22Rv1 (cell line): ENCODE results near the gene NAV2.

Source experiments
- H3K27ac ChIP-seq: fragments of 450-650 bp; 2 replicates; pipeline ENCODE4 v1.5.1; 2017
- ZFX ChIP-seq: fragments of 450-650 bp; IDR thresholded peaks from 2 replicates; pipeline ENCODE4 v1.6.1; 2017; ENCODE audit warnings: antibody characterized with exemption, borderline replicate concordance
- TF ChIP-seq, protein P1 (sequence below): fragments of 450-650 bp; IDR thresholded peaks from 2 replicates; pipeline ENCODE4 v1.5.1; 2017; ENCODE audit warnings: mild to moderate bottlenecking

The NAV2 gene

DNA sequence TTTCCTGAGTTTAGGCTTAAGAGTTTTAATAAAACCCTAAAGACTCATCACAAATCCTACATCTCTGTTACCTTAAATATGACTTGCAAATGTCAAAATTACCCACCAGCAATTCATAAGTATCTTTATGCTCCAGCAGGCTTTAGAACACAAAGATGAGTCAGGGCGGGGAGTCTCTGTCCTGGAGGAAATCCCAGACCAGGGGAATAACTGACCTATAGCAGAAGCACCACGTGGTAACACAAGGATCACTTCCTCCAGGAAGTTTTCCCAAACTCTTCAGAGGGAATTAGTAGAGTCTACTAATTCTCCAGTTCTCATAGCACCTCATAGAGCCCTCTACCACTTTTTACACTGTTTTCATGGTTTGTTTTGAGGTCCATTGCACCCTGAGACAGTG lies 217.0 kb downstream of the NAV2 start:
- TF ChIP-seq, protein P1, sequence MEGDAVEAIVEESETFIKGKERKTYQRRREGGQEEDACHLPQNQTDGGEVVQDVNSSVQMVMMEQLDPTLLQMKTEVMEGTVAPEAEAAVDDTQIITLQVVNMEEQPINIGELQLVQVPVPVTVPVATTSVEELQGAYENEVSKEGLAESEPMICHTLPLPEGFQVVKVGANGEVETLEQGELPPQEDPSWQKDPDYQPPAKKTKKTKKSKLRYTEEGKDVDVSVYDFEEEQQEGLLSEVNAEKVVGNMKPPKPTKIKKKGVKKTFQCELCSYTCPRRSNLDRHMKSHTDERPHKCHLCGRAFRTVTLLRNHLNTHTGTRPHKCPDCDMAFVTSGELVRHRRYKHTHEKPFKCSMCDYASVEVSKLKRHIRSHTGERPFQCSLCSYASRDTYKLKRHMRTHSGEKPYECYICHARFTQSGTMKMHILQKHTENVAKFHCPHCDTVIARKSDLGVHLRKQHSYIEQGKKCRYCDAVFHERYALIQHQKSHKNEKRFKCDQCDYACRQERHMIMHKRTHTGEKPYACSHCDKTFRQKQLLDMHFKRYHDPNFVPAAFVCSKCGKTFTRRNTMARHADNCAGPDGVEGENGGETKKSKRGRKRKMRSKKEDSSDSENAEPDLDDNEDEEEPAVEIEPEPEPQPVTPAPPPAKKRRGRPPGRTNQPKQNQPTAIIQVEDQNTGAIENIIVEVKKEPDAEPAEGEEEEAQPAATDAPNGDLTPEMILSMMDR = no peak
- TF ChIP-seq ZFX = no peak
- H3K27ac ChIP-seq = no peak overlapping the region

DNA sequence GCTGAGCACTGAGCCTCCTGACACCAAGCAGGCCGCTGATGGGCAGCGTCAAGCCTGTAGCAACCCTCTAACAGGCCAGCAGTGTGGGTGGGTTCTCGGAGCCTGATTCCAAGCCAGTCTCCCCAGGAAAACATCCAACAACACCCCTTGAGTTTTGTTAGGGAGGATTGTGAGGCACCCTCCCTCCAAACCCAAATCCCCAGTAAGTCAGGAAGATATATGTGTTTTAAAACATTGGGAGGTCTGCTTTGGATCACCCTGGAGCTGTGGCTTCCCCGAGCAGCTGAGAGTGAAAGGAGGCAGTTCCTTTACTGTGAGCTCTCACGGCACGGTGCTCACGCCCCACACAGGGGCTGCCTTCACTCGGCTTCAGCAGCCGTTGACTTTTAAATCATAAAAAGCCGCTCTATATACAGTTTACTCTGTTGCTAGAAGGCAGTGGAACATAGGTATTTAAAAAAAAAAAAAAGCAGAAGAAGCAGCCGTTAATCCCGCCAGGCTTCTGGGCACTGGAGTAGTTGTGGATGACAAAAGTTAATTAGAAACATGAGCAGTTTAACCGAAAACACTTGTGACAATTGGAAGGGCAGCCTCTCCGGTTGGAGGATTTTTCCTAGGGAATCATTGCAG lies 218.6 kb downstream of the NAV2 start:
- TF ChIP-seq, protein P1 = no peak
- no peak for TF ChIP-seq ZFX
- H3K27ac ChIP-seq = no peak overlapping the region

DNA sequence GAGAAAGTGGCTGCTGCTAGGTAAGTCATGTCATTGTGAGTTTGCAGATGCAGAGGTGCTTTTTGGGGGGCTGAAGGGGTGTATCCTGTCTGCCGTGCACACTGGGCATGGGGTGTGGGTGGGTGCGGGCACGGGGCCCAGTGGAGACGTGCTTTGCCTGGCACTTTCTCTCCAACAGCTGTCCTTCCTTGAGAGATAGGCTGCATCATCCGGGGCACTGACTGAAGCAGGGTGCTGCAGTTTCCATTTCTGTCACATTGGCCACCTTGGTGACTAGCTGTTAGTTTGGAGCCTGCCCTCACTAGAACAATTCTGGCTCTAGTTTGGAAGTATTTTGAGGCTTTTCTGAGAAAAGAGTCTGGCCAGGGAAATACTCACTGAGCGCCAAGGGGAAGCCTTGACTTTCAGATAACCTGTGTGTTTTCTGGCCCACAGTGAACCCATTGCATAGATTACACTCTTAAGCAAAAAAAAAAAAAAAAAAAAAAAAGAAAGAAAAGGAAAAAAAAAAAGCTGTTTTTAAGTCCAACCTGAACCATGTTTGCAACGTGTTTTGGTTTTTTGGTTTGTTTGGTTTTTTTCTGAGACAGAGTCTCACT lies 219.2 kb downstream of the NAV2 start:
- no peak overlapping the region for H3K27ac ChIP-seq
- TF ChIP-seq, protein P1 = no peak
- TF ChIP-seq ZFX = no peak

DNA sequence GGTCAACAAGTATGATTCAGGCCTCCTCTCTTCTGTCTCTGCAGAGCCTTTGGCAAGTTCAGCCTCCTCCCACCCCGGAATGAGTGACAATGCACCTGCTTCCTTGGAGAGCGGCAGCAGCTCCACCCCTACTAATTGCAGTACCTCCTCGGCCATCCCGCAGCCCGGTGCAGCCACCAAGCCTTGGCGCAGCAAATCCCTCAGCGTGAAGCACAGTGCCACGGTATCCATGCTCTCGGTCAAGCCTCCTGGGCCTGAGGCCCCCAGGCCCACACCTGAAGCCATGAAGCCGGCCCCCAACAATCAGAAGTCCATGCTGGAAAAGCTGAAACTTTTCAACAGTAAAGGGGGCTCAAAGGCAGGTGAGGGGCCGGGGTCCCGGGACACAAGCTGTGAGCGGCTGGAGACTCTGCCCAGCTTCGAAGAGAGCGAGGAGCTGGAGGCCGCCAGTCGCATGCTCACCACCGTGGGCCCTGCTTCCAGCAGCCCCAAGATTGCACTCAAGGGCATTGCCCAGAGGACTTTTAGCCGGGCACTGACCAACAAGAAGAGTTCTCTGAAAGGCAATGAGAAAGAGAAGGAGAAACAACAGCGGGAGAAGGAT lies 220.6 kb downstream of the NAV2 start:
- TF ChIP-seq, protein P1 = no peak
- TF ChIP-seq ZFX = no peak
- no peak overlapping the region for H3K27ac ChIP-seq

DNA sequence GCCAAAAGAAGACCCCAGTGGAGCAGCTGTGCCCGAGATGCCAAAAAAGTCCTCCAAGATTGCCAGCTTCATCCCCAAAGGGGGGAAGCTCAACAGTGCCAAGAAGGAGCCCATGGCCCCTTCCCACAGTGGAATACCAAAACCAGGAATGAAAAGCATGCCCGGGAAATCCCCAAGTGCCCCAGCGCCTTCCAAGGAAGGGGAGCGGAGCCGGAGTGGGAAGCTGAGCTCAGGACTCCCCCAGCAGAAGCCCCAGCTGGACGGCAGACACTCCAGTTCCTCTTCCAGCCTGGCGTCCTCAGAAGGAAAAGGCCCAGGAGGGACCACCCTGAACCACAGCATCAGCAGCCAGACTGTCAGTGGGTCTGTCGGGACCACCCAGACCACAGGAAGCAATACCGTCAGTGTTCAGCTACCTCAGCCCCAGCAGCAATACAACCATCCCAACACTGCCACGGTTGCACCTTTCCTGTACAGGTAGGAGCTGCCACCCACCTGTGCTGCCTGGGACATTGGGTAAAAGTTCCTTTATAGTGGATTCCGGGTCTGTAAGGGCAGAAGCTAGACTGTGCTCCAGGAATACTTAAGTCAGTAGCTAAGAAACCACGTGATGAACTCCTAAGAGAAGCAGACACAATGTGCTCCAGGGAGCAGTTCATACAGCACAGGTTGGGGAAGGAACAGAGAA lies 221.3 kb downstream of the NAV2 start:
- no peak for TF ChIP-seq ZFX
- TF ChIP-seq, protein P1 = no peak
- H3K27ac ChIP-seq = no peak overlapping the region

DNA sequence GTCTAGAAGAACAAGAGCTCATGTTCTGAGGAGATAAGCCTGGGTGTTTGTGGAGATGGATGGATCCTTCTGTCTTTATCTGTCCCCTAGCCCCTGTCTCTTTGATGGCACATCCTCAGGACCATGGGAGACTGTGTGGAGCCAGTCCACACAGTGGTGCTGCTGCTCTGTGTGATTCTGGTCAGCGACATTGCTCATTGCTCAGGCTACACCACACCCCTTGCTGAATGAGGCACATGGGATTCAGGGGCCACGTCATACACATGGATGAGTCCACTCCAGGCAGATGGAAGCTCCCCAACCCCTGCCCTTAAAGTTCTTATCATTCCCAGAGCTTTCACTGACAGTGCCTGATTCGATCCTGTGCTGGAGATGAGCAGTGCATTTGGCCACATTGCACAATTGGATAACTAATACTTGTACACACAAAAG lies 222.2 kb downstream of the NAV2 start:
- TF ChIP-seq, protein P1 = no peak
- TF ChIP-seq ZFX = no peak
- H3K27ac ChIP-seq = no peak overlapping the region

DNA sequence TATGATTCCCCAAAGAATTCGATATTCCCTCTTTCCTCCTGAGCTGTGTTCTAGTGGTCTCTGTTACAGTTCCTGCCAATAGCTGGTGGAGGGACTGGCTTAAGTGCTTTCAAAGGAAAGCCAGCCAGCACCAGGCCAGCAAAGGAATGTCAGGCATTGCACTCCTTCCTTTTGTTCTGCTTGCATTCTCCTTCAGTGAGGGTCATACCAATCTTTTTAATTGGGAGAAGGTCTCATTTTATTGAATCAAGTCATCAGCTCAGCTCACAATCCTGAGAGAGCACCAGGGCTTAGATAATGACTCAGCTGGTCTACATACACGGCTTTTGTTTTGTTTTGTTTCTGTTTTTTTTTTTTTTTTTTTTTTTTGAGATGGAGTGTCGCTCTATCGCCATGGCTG lies 222.9 kb downstream of the NAV2 start:
- TF ChIP-seq, protein P1 = no peak
- no peak for TF ChIP-seq ZFX
- H3K27ac ChIP-seq = no peak overlapping the region
